HG03432 (cell line): ENCODE measurements around the gene TPSB2.
"Not testable (repeated sequence)": the region's sequence is repeated elsewhere in the genome, so short reads cannot be mapped to it uniquely, and the experiment has no call there.

Experiments used
- ATAC-seq: cut with Tn5 transposase; IDR thresholded peaks from one replicate; pipeline ENCODE4 v1.9.1; 2021; ENCODE audit warnings: mild to moderate bottlenecking, moderate library complexity; ENCODE audit not compliant: unreplicated experiment

TPSB2 gene

DNA sequence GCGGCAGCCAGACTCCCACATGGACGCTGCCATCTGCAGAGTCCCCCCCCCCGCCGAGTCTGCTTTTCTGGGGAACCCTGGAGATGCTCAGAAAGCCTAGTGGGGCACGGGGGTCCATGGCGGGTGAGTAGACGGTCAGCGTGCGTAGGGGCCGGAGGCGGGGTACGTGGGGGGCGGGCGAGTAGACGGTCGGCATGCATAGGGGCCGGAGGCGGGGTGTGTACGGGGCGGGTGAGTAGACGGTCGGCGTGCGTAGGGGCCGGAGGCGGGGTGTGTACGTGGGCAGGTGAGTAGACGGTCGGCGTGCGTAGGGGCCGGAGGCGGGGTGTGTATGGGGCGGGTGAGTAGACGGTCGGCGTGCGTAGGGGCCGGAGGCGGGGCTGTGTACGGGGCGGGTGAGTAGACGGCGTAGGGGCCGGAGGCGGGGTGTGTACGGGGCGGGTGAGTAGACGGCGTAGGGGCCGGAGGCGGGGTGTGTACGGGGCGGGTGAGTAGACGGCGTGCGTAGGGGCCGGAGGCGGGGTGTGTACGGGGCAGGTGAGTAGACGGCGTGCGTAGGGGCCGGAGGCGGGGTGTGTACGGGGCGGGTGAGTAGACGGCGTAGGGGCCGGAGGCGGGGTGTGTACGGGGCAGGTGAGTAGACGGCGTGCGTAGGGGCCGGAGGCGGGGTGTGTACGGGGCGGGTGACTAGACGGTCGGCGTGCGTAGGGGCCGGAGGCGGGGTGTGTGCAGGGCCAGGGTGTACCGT lies 44.4 kb downstream of the TPSB2 start:
- not testable (repeated sequence) for ATAC-seq

GRCh38 chr16:1184980-1185379 lies 45.0 kb downstream of the TPSB2 start:
- ATAC-seq: no peak

DNA sequence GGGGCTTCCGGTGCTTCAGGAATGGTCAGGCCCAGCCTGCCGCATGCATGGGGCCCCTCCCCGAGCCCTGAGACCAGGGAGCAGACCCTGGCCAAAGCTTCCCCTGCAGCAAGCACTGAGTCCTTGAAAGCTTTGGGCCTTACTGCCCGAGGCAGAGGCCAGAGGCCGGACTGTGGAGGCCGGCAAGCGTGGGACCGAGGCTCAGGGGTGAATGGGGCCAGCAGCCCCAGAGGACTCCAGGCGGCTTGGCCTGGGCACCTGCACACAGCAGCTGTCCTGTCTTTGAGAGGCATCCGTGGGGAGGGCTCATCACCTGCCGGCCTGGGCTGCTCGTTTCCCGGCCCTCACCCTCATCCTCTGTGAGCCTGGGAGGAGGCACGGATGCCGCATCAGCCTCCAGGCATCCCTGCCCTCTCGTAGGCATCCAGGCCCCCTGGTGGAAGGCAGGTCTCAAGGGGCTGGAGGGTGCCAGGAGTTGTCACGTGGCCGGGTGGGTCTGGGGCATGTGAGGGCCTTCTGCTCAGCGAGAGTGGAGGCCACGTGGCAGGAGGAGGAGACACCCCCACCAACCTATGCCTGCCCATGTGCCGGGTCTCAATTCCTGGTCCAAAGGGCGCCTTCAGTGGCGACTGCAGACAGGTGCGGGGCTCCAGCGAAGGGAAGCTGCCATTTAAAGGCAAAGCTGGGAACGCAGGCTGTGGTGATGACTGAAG lies 45.7 kb downstream of the TPSB2 start:
- no peak for ATAC-seq

- ATAC-seq: no peak
Measured at GRCh38 chr16:1182950-1183907, 46.8 kb downstream of the TPSB2 start.

GRCh38 chr16:1182316-1182671 lies 47.7 kb downstream of the TPSB2 start:
- no peak for ATAC-seq

- no peak for ATAC-seq
Measured at GRCh38 chr16:1181404-1182315, 48.3 kb downstream of the TPSB2 start.

DNA sequence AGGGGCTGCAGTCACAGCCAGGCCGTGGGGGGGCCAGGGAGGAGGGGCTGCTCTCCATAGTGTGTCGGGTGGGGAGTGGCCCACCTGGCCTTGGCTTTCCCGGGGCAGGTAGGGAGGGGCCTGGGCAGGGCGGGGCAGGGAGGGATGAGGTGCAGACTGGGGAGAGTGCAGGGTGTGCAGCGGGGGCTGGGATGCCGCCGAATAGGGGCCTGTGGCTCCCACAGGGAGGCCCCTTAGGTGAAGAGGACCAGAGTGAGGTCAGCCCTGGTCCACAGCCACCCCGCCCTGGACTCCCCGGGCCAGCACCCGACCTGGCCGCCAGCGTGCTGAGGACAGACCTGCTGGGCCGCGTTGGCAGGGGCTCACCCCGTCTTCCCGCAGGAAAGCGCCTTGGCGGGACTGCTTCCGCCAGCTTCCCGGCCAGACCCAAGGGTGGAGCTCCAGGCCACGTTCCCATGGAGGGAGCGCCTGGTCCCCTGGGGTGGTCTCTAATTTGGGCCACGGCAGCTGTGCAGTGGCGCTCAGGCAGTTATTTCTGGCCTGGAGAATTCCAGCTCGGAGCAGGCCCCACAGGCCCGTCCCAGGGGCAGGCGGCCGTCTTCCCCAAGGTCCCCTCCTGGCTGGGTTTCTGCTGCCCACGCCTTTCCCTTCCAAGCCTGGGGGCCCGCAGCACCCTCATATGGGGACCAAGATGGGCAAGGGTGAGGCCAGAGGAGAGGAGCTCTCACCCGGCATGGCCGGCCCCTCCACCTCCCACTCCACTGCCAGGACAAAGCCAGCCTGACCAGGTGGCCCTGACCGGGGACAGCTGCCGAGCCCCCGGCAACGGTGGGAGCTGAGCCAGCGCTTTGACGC lies 49.2 kb downstream of the TPSB2 start:
- ATAC-seq: no peak
